Fibroblast of villous mesenchyme (primary cell): ENCODE results near the gene SH3RF3. TPM values are rescaled to one million over a fixed set of nuclear protein-coding genes. Genes with fewer than 3 reads are reported as not detected.

Experiments
- DNase-seq: peaks from one replicate; pipeline ENCODE4 v3.0.0-alpha.2; 2010; ENCODE audit warnings: low read depth
- H3K4me3 ChIP-seq: 2 replicates; pipeline ENCODE4 v1.5.1; 2011; ENCODE audit warnings: low read depth, mild to moderate bottlenecking, low read length
- total RNA-seq: library from RNA; depleted of rRNA; stranded (reverse); fragments of >200 nt; gene quantifications from 2 replicates; pipeline ENCODE4 v1.2.3, GENCODE V29; 2012
- TF ChIP-seq, protein P1 (sequence below): IDR thresholded peaks from 2 replicates; pipeline ENCODE4 v1.5.1; 2012; ENCODE audit warnings: low read depth, mild to moderate bottlenecking, low read length; ENCODE audit not compliant: insufficient read depth

The SH3RF3 gene
- total RNA-seq, 1 donor, result 13.4 TPM

DNA sequence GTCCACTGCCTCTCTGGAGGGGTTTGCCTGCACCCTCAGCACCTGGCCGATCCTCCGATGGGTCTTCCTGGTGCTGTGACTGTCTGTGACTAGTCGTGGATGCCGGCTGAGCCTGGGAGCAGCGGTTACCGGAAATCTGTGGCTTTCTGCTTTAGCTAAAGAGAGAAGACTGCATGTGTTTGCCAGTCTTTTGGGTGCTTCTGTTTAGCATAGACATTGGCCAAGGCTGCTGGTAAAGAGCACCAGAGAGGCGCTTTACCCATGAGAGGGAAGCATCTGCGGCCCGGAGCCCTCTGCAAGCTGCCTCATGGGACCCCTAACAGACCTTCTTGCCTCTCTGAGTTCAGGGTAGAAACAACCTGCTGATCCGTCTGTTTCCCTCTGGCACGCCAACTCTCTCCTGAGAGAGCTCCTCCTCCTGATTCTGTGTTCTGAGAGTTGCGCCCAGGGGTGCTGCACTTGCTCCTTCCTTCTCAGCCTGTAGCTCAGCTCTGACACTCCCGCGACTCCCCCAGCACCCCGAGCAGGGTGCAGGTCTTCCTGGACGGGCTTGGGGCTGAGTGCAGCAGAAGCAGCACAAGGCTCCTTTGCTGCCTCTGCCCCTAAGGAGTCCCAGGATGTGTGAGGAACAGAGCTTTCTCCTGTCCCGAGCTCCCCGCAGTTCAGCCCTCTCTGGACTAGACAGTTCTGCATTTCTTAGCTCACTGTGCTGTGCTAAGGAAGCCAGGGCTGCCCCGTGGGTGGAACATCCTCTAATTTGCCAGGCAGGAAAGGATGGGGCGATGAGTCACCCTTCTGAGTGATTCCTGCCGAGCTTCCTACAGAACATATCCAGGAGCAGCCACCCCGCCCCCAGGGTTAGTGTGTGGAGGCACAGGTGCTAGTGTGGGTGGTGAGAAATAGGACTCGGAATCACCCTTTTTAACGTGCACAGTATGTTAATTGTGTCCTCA is 203.2 kb downstream of the SH3RF3 start:
- peak; percentile 95 for DNase-seq
- H3K4me3 ChIP-seq, result peak overlapping the region; percentile 24
- TF ChIP-seq, protein P1, sequence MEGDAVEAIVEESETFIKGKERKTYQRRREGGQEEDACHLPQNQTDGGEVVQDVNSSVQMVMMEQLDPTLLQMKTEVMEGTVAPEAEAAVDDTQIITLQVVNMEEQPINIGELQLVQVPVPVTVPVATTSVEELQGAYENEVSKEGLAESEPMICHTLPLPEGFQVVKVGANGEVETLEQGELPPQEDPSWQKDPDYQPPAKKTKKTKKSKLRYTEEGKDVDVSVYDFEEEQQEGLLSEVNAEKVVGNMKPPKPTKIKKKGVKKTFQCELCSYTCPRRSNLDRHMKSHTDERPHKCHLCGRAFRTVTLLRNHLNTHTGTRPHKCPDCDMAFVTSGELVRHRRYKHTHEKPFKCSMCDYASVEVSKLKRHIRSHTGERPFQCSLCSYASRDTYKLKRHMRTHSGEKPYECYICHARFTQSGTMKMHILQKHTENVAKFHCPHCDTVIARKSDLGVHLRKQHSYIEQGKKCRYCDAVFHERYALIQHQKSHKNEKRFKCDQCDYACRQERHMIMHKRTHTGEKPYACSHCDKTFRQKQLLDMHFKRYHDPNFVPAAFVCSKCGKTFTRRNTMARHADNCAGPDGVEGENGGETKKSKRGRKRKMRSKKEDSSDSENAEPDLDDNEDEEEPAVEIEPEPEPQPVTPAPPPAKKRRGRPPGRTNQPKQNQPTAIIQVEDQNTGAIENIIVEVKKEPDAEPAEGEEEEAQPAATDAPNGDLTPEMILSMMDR, result no peak

DNA sequence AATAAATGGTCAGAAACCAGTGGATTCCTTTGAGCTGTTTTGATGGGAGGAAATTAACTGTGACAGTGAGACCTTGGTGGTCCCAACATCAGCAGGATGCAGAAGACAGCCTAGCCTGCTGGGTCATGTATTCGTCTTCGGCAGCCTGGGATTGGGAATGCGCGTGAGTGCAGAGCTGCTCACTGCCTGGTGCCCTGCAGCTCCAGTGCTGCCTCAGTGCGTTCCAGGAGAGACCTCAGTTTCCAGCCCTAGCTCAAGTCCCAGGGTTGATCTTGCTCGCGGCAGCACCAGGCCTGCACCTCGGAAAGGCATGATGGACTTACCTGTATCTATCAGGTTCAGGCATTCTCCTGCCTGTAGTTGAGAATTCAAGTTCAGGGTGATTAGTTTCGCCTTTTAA is 203.9 kb downstream of the SH3RF3 start:
- H3K4me3 ChIP-seq, result no peak overlapping the region
- TF ChIP-seq, protein P1, result no peak
- DNase-seq, result no peak

DNA sequence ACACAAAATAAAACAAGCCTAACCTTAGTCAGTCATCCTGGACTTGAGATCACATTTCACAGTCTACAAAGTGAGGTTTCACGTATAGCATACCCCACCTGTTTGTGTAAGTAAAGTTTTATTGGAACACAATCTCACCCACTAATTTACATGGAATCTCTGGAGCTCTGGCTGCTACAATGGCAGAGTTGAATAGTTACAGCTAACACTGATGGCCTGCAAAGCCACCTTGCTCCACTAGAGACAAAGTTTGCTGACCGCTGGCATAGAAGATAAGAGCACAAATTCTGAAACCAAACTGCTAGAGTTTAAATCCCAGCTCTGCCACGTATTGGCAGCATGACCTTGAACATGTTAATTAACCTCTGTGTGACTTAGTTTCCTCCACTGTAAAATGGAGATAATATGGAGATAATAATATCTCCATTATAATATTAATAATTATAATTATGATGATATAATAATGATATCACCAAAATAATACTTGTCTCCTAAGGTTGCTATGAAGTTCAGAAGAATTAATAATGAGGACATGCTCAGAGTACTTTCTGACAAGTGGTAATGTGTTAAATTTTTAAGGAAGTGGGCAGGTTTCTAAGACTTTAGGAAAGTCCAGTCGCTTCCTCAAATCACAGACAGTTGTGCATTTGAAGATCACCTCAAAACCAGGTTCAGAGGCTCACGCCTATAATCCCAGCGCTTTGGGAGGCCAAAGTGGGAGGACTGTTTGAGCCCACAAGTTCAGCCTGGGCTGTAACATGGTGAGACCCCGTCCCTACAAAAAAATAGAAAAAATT is 204.6 kb downstream of the SH3RF3 start:
- no peak overlapping the region for H3K4me3 ChIP-seq
- peak; percentile 35 for DNase-seq
- TF ChIP-seq, protein P1, result peak; percentile 47

DNA sequence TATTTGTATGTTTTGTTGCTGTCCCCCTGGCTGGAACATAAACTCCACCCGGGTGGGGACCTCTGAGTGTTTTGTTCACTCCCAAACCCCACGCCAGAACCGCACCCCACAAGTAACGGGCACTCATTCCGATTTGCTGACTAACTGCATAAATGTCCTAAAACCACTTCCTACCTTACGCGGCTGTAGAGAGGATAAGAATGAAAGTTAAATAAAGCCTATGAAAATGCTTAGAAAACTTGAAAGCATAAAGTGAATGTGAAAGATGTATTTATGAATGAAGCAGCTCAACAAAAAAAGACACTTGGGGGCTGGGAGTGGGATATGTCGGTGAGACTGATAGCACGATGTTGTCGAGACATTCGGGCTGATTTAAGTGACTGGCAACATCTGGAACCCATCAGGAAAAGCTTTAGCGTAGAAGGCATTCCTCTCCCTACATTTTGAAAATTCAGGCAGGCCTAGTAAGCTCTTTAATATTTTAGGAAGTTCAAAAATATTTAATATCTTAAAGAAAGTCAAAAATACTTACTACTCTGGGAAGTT is 206.7 kb downstream of the SH3RF3 start:
- TF ChIP-seq, protein P1, result no peak
- peak overlapping the region; percentile 17 for H3K4me3 ChIP-seq
- peak; percentile 85 for DNase-seq

DNA sequence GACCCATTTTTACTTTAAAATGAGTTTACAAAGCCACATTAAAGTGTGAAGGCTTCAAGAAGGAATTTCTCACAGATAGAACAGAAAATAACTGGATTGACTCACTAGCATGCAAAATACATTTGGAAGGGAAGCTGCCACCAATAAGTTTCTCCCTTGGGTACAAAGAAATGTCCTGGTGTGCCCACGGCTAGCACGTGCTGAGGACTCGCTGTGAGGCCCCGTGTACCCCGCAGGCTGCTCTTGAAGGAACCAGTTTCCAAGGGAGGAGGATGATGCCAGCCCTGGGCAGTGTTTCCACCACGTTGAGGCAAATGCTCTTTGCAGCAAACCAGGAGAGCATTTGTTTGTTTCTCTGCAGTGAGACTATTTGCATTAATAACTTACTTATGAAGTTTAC is 207.3 kb downstream of the SH3RF3 start:
- TF ChIP-seq, protein P1, result no peak
- H3K4me3 ChIP-seq, result no peak overlapping the region
- no peak for DNase-seq

DNA sequence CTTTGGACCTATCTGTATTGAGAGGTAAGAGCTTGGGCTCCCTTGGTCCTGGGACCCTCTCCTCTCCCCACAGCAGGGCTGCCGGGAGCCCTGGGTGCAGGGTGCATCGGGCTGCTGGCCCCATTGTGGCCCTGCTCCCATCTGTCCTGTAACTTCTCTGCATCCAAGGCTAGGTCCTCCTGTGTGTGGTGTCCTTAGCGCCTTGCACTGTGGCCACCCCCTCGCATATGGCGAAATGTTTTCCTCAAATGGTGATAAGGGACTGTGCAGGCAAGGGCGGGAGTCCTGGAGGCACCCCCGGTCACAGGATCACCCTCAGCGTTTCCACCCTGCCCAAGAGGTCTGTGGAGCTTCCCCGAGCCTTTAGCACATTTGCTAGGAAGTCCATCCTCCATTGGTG is 208.2 kb downstream of the SH3RF3 start:
- DNase-seq, result no peak
- no peak overlapping the region for H3K4me3 ChIP-seq
- TF ChIP-seq, protein P1, result no peak
